HT-29 (cell line): ENCODE results near the gene GADD45A. TPM values are rescaled to one million over a fixed set of nuclear protein-coding genes. Genes with fewer than 3 reads are reported as not detected.

Experiments
- small RNA-seq: library from RNA; depleted of rRNA; stranded (forward); fragments of <200 nt; gene quantifications from one replicate; pipeline ENCODE3, GENCODE V24; 2014
- total RNA-seq: library from RNA; depleted of rRNA; stranded (reverse); fragments of >200 nt; shearing (Covaris generic); gene quantifications from 2 replicates; pipeline ENCODE4 v1.2.3, GENCODE V29; 2014; rRNA removed

The GADD45A gene
- total RNA-seq, 1 experiment from 2014 or later, result 129 TPM

Small RNAs within 50 kb of the gene (small RNA-seq; reads per million reads assigned to genes)
- not detected for gene RN7SL392P

Other genes with a start within 250 kb of the GADD45A start
- 31.1 and 32.1 TPM in 2 replicates for gene GNG12, start 148.3 kb downstream of the GADD45A start, total RNA-seq